HCT116 (cell line): ENCODE measurements around the gene DCAF10. TPM values are rescaled to one million over a fixed set of nuclear protein-coding genes. Genes with fewer than 3 reads are reported as not detected.

Source experiments
- ATAC-seq: fragments of 200-7000 bp; cut with Tn5 transposase; 2 replicates; pipeline ENCODE4 v1.9.1; 2020; ENCODE audit warnings: mild to moderate bottlenecking, moderate library complexity
- BruUV-seq: library from RNA; stranded (reverse); fragments of 400-500 nt; replicated peaks from 2 replicates; lab custom pipeline; 2021; lab: Mats Ljungman, UMichigan
- CTCF ChIA-PET: fragments of 300-600 bp; sonication (Branson Sonifier 250); formaldehyde crosslinking; loops from one replicate; lab custom pipeline; 2021; ENCODE audit warnings: antibody characterized with exemption; lab: Charles Lee
- POLR2A ChIA-PET: fragments of 300-600, 350-600 bp; sonication (Branson Sonifier 250); formaldehyde crosslinking; loops from one replicate; lab custom pipeline; 2021; ENCODE audit warnings: antibody characterized with exemption; lab: Charles Lee
- RAD21 ChIA-PET, 2 experiments: fragments of 300-600 bp; sonication (Branson Sonifier 250); formaldehyde crosslinking; loops; one replicate each; lab custom pipeline; 2023; ENCODE audit warnings: low total read pairs in 2 of 2; ENCODE audit not compliant: uncharacterized antibody in 2 of 2, unreplicated experiment in 2 of 2, low non-redundant PET in 1 of 2; lab: Charles Lee
- DNase-seq: peaks from one replicate; pipeline ENCODE4 v3.0.0-alpha.2; 2010; ENCODE audit warnings: low read depth, low spot score
- H2AFZ ChIP-seq: fragments of 200-600 bp; shearing (Covaris generic), sonication (generic); 2 replicates; pipeline ENCODE4 v1.6.1; 2017; ENCODE audit warnings: low read depth, mixed run types, mixed read lengths, antibody characterized with exemption, low read length; ENCODE audit not compliant: poor library complexity, severe bottlenecking
- H3K27ac ChIP-seq: 2 replicates; pipeline ENCODE4 v1.5.1; 2012; ENCODE audit warnings: low read depth, low read length
- H3K27me3 ChIP-seq: fragments of 200-600 bp; sonication (generic); 2 replicates; pipeline ENCODE4 v1.6.1; 2016; ENCODE audit warnings: mixed run types, low read length, mixed read lengths; ENCODE audit not compliant: insufficient read depth
- H3K36me3 ChIP-seq, 2 experiments: fragments of 200-500 bp in 1 of 2; fragments of 200-600 bp in 1 of 2; sonication (Bioruptor generic) in 1 of 2; sonication (generic) in 1 of 2; 2 replicates each; pipeline versions ENCODE4 v1.5.1 to v1.6.1; 2014 to 2016; ENCODE audit warnings: low read length in 2 of 2, inconsistent platforms in 1 of 2, mixed read lengths in 1 of 2, mixed run types in 1 of 2; ENCODE audit not compliant: insufficient read depth in 2 of 2, control insufficient read depth in 1 of 2
- H3K4me1 ChIP-seq, 2 experiments: fragments of 200-600 bp in 1 of 2; sonication (generic) in 1 of 2; 2 replicates each; pipeline versions ENCODE4 v1.5.1 to v1.6.1; 2012 to 2017; ENCODE audit warnings: low read length in 2 of 2, inconsistent platforms in 1 of 2, mild to moderate bottlenecking in 1 of 2, mixed read lengths in 1 of 2, mixed run types in 1 of 2, moderate library complexity in 1 of 2; ENCODE audit not compliant: insufficient read depth in 2 of 2, control insufficient read depth in 1 of 2
- H3K4me2 ChIP-seq: fragments of 200-600 bp; sonication (generic); 2 replicates; pipeline ENCODE4 v1.6.1; 2017; ENCODE audit warnings: mixed run types, low read length, mixed read lengths
- H3K4me3 ChIP-seq, 2 experiments: fragments of 200-600 bp in 1 of 2; sonication (generic) in 1 of 2; replicated peaks in 1 of 2; 2 replicates each; pipeline ENCODE4 v1.5.1; 2011 to 2016; ENCODE audit warnings: low read length in 2 of 2, control low read depth in 1 of 2, low read depth in 1 of 2, mild to moderate bottlenecking in 1 of 2, mixed read lengths in 1 of 2, mixed run types in 1 of 2
- H3K79me2 ChIP-seq: fragments of 200-600 bp; sonication (generic); 2 replicates; pipeline ENCODE4 v1.6.1; 2017; ENCODE audit warnings: mild to moderate bottlenecking, mixed run types, low read length, moderate library complexity, mixed read lengths; ENCODE audit not compliant: insufficient read depth
- H3K9ac ChIP-seq: fragments of 200-600 bp; sonication (generic); 2 replicates; pipeline ENCODE4 v1.6.1; 2016; ENCODE audit warnings: low read length, mixed read lengths
- H3K9me2 ChIP-seq: fragments of 200-600 bp; sonication (generic), shearing (Covaris generic); 2 replicates; pipeline ENCODE4 v1.6.1; 2017; ENCODE audit warnings: mixed run types, mild to moderate bottlenecking, moderate library complexity; ENCODE audit not compliant: insufficient read depth
- H3K9me3 ChIP-seq, 2 experiments: fragments of 200-500 bp in 1 of 2; fragments of 200-600 bp in 1 of 2; sonication (Bioruptor generic) in 1 of 2; sonication (generic) in 1 of 2; 2 replicates each; pipeline ENCODE4 v1.6.1; 2014 to 2017; ENCODE audit warnings: low read length in 2 of 2, mixed read lengths in 2 of 2, inconsistent platforms in 1 of 2, low read depth in 1 of 2, mild to moderate bottlenecking in 1 of 2, mixed run types in 1 of 2, moderate library complexity in 1 of 2; ENCODE audit not compliant: control insufficient read depth in 1 of 2, insufficient read depth in 1 of 2
- H4K20me1 ChIP-seq: fragments of 200-600 bp; sonication (generic), shearing (Covaris generic); 2 replicates; pipeline ENCODE4 v1.6.1; 2017; ENCODE audit warnings: mixed run types, mild to moderate bottlenecking, moderate library complexity; ENCODE audit not compliant: insufficient read depth
- ATF3 ChIP-seq: IDR thresholded peaks from 2 replicates; pipeline ENCODE4 v1.6.1; 2012
- FOSL1 ChIP-seq: IDR thresholded peaks from 2 replicates; pipeline ENCODE4 v1.6.1; 2012; ENCODE audit warnings: low read depth
- JUND ChIP-seq: IDR thresholded peaks from 2 replicates; pipeline ENCODE4 v1.6.1; 2012
- POLR2AphosphoS5 ChIP-seq: IDR thresholded peaks from 2 replicates; pipeline ENCODE4 v1.6.1; 2011; ENCODE audit warnings: mild to moderate bottlenecking, low read depth, low read length, moderate library complexity
- RAD21 ChIP-seq: IDR thresholded peaks from 2 replicates; pipeline ENCODE4 v1.6.1; 2012; ENCODE audit warnings: low read depth, mild to moderate bottlenecking
- SIN3A ChIP-seq: IDR thresholded peaks from 2 replicates; pipeline ENCODE4 v1.6.1; 2012; ENCODE audit warnings: low read depth
- SP1 ChIP-seq: IDR thresholded peaks from 2 replicates; pipeline ENCODE4 v1.6.1; 2012; ENCODE audit warnings: low read depth
- TCF7L2 ChIP-seq: IDR thresholded peaks from 2 replicates; pipeline ENCODE4 v1.7.0; 2011; ENCODE audit warnings: borderline replicate concordance, inconsistent platforms; ENCODE audit not compliant: insufficient read depth, insufficient read length; ENCODE audit errors: extremely low read depth
- YY1 ChIP-seq: IDR thresholded peaks from 2 replicates; pipeline ENCODE4 v1.6.1; 2011; ENCODE audit warnings: low read length, low read depth, moderate library complexity, mild to moderate bottlenecking; ENCODE audit not compliant: insufficient replicate concordance; ENCODE audit errors: extremely low read depth
- ZBTB33 ChIP-seq: IDR thresholded peaks from 2 replicates; pipeline ENCODE4 v1.6.1; 2011; ENCODE audit warnings: mild to moderate bottlenecking, low read length, moderate library complexity; ENCODE audit not compliant: insufficient replicate concordance; ENCODE audit errors: extremely low read depth
- intact Hi-C: fragments of 100-400 bp; cut with micrococcal nuclease; formaldehyde crosslinking; loops from 2 replicates; pipeline ENCODE4 v1.10.0; 2022
- total RNA-seq: library from RNA; stranded (reverse); gene quantifications from one replicate; pipeline ENCODE4 v1.2.1, GENCODE V29; 2021; ENCODE audit not compliant: unreplicated experiment
- TF ChIP-seq, protein P1 (sequence below): IDR thresholded peaks from 2 replicates; pipeline ENCODE4 v1.6.1; 2012

The DCAF10 gene
- total RNA-seq, 1 experiment from 2014 or later, result 20.6 TPM

DNA sequence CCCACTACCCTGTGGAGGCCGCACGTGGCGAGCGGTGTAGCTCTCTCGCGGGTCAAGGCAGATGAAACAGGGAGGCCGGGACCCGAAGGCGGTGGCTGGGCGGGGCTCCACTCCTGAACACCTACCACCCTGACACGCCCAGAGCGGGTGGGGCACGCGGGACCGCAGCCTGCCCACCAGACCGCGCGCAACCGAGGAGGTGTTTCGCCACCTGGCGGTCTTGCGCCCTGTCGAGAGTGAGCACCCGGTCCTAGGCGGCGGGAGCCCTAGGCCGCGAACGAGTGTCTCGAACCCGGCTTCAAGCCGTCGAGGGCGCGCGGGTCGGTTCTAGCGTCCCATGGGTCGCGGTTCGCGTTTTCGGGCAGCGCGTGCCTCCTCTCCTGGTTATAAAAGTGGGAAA lies 13.5 kb upstream of the DCAF10 start:
- Histone ChIP-seq H3K9ac (no peak overlapping the region), H3K9me3 (no peaks in the 10 kb centered on the region), H3K4me1 (peaks cover 7 to 11% of the 10 kb centered on the region in 2 experiments; a peak in 3 of 4 replicates), H3K36me3 (peaks cover 6 to 14% of the 10 kb centered on the region in 2 experiments; a peak in 3 of 4 replicates), H3K9me2 (no peaks in the 10 kb centered on the region), H2AFZ (no peak overlapping the region), H3K27ac (no peak overlapping the region; the same call in 1 of the 2 replicates), H4K20me1 (0 out of 2 replicates have a peak, but pooled peaks cover 4% of the 10 kb centered on the region), H3K4me2 (no peak overlapping the region), H3K79me2 (peaks cover 30% of the 10 kb centered on the region), H3K4me3 (no peak overlapping the region), H3K27me3 (no peaks in the 10 kb centered on the region)
- ATAC-seq (no peak), DNase-seq (no peak)
- CTCF ChIA-PET, result no interaction called here
- no peak for TF ChIP-seq FOSL1
- TF ChIP-seq YY1, result no peak
- TF ChIP-seq, protein P1, sequence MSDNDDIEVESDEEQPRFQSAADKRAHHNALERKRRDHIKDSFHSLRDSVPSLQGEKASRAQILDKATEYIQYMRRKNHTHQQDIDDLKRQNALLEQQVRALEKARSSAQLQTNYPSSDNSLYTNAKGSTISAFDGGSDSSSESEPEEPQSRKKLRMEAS, result no peak
- no peak for TF ChIP-seq ATF3
- no peak for TF ChIP-seq POLR2AphosphoS5
- TF ChIP-seq SP1, result no peak
- TF ChIP-seq RAD21, result no peak
- TF ChIP-seq ZBTB33, result no peak
- no peak for TF ChIP-seq SIN3A
- no peak for TF ChIP-seq TCF7L2
- no peak for TF ChIP-seq JUND
- BruUV-seq, result no TSS peak
- intact Hi-C loops, result loop anchor here (10.0 kb wide), 1 partner anchor 202 kb away; no protein-coding TSS in a partner anchor
- RAD21 ChIA-PET, result no interaction called here
- POLR2A ChIA-PET, result no interaction called here
